WTC11 (cell line): ENCODE data around the gene SLC22A31.

ENCODE experiments used
- ATF1 ChIP-seq: sonication (generic); formaldehyde crosslinking; IDR thresholded peaks from 2 replicates; pipeline ENCODE4 v1.8.1; 2023; ENCODE audit warnings: mild to moderate bottlenecking, moderate library complexity, missing genetic modification reagents
- CTCF ChIP-seq: fragments of 200-600 bp; IDR thresholded peaks from 2 replicates; pipeline ENCODE4 v1.8.0; 2022; ENCODE audit warnings: antibody characterized with exemption
- E2F4 ChIP-seq: sonication (generic); formaldehyde crosslinking; IDR thresholded peaks from 2 replicates; pipeline ENCODE4 v1.8.1; 2022; ENCODE audit warnings: low read depth, mild to moderate bottlenecking, moderate library complexity, missing genetic modification reagents, borderline replicate concordance
- HMGXB4 ChIP-seq: sonication (generic); formaldehyde crosslinking; IDR thresholded peaks from 2 replicates; pipeline ENCODE4 v1.8.1; 2023; ENCODE audit warnings: mild to moderate bottlenecking, moderate library complexity, missing genetic modification reagents
- IRF1 ChIP-seq: sonication (generic); formaldehyde crosslinking; IDR thresholded peaks from 2 replicates; pipeline ENCODE4 v1.8.0; 2023; ENCODE audit warnings: missing genetic modification reagents
- NR2C2 ChIP-seq: sonication (generic); formaldehyde crosslinking; IDR thresholded peaks from 2 replicates; pipeline ENCODE4 v1.8.0; 2022; ENCODE audit warnings: mild to moderate bottlenecking, missing genetic modification reagents
- SP1 ChIP-seq: sonication (generic); formaldehyde crosslinking; conservative IDR thresholded peaks from 2 replicates; pipeline ENCODE4 v1.8.1; 2022; ENCODE audit warnings: missing genetic modification reagents
- USF1 ChIP-seq: sonication (generic); formaldehyde crosslinking; IDR thresholded peaks from 2 replicates; pipeline ENCODE4 v1.8.0; 2022; ENCODE audit warnings: mild to moderate bottlenecking, missing genetic modification reagents
- ZBTB43 ChIP-seq: sonication (generic); formaldehyde crosslinking; IDR thresholded peaks from 2 replicates; pipeline ENCODE4 v1.8.1; 2023; ENCODE audit warnings: mild to moderate bottlenecking, missing genetic modification reagents

GRCh38 chr16:89242795-89243200, 42.5 kb upstream of the SLC22A31 start:
- TF ChIP-seq E2F4 (CRISPR knock-in tag) (no peak), SP1 (no peak), HMGXB4 (CRISPR knock-in tag) (no peak), CTCF (no peak), ZBTB43 (CRISPR knock-in tag) (no peak), USF1 (CRISPR knock-in tag) (no peak), ATF1 (CRISPR knock-in tag) (no peak), IRF1 (CRISPR knock-in tag) (no peak), NR2C2 (CRISPR knock-in tag) (no peak)
